HEK293T (cell line): ENCODE data around the gene MYL10.

Experiments used
- ARNT ChIP-seq: fragments of 450-650 bp; IDR thresholded peaks from 2 replicates; pipeline ENCODE4 v1.6.1; 2017; ENCODE audit warnings: mild to moderate bottlenecking
- HDGF ChIP-seq: fragments of 450-650 bp; IDR thresholded peaks from 2 replicates; pipeline ENCODE4 v1.6.1; 2017; ENCODE audit warnings: antibody characterized with exemption, borderline replicate concordance
- SP1 ChIP-seq: fragments of 450-650 bp; IDR thresholded peaks from 2 replicates; pipeline ENCODE4 v1.6.1; 2017
- SUZ12 ChIP-seq: fragments of 450-650 bp; IDR thresholded peaks from 2 replicates; pipeline ENCODE4 v1.6.1; 2016; ENCODE audit warnings: mild to moderate bottlenecking
- ZNF384 ChIP-seq: fragments of 450-650 bp; IDR thresholded peaks from 2 replicates; pipeline ENCODE4 v1.6.1; 2016

DNA sequence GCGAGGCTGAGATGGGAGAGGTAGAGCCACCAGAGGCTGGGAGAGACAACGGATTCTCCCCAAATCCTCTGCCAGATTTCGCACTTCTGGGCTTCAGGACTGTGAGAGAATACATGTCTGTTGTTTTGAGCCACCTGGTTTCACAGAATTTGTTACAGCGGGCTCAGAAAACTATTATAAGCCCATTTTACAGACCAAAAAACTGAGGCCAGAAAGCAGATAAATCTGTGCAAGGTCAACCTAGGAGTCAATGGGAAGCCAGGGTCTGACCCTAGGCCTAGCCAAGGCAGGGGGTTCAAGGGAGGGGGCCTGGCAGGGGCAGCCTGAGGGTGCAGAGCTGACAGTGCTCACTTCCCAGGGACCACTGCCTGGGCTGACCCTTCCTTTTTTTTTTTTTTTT is 8.7 kb downstream of the MYL10 start:
- TF ChIP-seq ARNT: no peak
- no peak for TF ChIP-seq SUZ12
- no peak for TF ChIP-seq HDGF
- TF ChIP-seq ZNF384: no peak
- TF ChIP-seq SP1: no peak
